Panc1 (cell line): ENCODE results near the gene HTT. TPM values are rescaled to one million over a fixed set of nuclear protein-coding genes. Genes with fewer than 3 reads are reported as not detected.

ENCODE experiments used
- ATAC-seq: fragments of 200-7000 bp; cut with Tn5 transposase; 2 replicates; pipeline ENCODE4 v1.9.1; 2020; ENCODE audit warnings: mild to moderate bottlenecking, moderate library complexity
- BruUV-seq: library from RNA; stranded (reverse); fragments of 400-500 nt; replicated peaks from 2 replicates; lab custom pipeline; 2021; lab: Mats Ljungman, UMichigan
- CTCF ChIA-PET: fragments of 300-600 bp; sonication (Branson Sonifier 250); formaldehyde crosslinking; loops from one replicate; lab custom pipeline; 2022; ENCODE audit warnings: antibody characterized with exemption; lab: Charles Lee
- POLR2A ChIA-PET: fragments of 300-600 bp; sonication (Branson Sonifier 250); formaldehyde crosslinking; loops from one replicate; lab custom pipeline; 2022; ENCODE audit warnings: antibody characterized with exemption; lab: Charles Lee
- DNase-seq: peaks from one replicate; pipeline ENCODE4 v3.0.0-alpha.2; 2010; ENCODE audit warnings: low read depth, low spot score
- H3K27ac ChIP-seq: 2 replicates; pipeline ENCODE4 v1.5.1; 2011; ENCODE audit warnings: mild to moderate bottlenecking, low read length, inconsistent platforms
- H3K27me3 ChIP-seq: fragments of 200-500 bp; sonication (Bioruptor generic); 2 replicates; pipeline ENCODE4 v1.6.0; 2014; ENCODE audit warnings: low read length, inconsistent platforms; ENCODE audit not compliant: control insufficient read depth, insufficient read depth
- H3K36me3 ChIP-seq: fragments of 200-500 bp; sonication (Bioruptor generic); 2 replicates; pipeline ENCODE4 v1.5.1; 2014; ENCODE audit warnings: inconsistent platforms, mild to moderate bottlenecking, low read length, moderate library complexity; ENCODE audit not compliant: control insufficient read depth, insufficient read depth
- H3K4me1 ChIP-seq: 2 replicates; pipeline ENCODE4 v1.5.1; 2011; ENCODE audit warnings: inconsistent platforms, mild to moderate bottlenecking, low read length, moderate library complexity; ENCODE audit not compliant: control insufficient read depth, insufficient read depth
- H3K4me3 ChIP-seq, 2 experiments: 2 replicates each; pipeline ENCODE4 v1.5.1; 2011 to 2012; ENCODE audit warnings: low read depth in 2 of 2, low read length in 2 of 2, mild to moderate bottlenecking in 2 of 2, inconsistent platforms in 1 of 2, moderate library complexity in 1 of 2
- H3K9me3 ChIP-seq: fragments of 200-500 bp; sonication (Bioruptor generic); 2 replicates; pipeline ENCODE4 v1.5.1; 2014; ENCODE audit warnings: low read depth, mild to moderate bottlenecking, inconsistent platforms, low read length, moderate library complexity; ENCODE audit not compliant: control insufficient read depth, insufficient read depth
- POLR2AphosphoS5 ChIP-seq: IDR thresholded peaks from 2 replicates; pipeline ENCODE4 v1.6.1; 2012; ENCODE audit warnings: mild to moderate bottlenecking, low read depth, low read length, moderate library complexity
- SIN3A ChIP-seq: IDR thresholded peaks from 2 replicates; pipeline ENCODE4 v1.6.1; 2012; ENCODE audit warnings: low read depth, mild to moderate bottlenecking, low read length, moderate library complexity, borderline replicate concordance; ENCODE audit not compliant: insufficient read depth
- TCF7L2 ChIP-seq: IDR thresholded peaks from 2 replicates; pipeline ENCODE4 v1.6.1; 2011; ENCODE audit warnings: mild to moderate bottlenecking, low read depth, low read length, inconsistent platforms
- in situ Hi-C: cut with HindIII; loops from 2 replicates; pipeline ENCODE4 v1.10.0; 2016; ENCODE audit warnings: low sequenced_read_pairs, low pct_unique_long_range_greater_than_20kb
- intact Hi-C: fragments of 100-400 bp; cut with micrococcal nuclease; formaldehyde crosslinking; loops from one replicate; pipeline ENCODE4 v1.10.0; 2022; ENCODE audit not compliant: unreplicated experiment
- total RNA-seq: library from RNA; stranded (reverse); gene quantifications from one replicate; pipeline ENCODE4 v1.2.1, GENCODE V29; 2021; ENCODE audit not compliant: unreplicated experiment
- TF ChIP-seq, protein P1 (sequence below), 2 experiments: IDR thresholded peaks; 2 replicates each; pipeline ENCODE4 v1.6.1; 2011 to 2012; ENCODE audit warnings: low read depth in 2 of 2, control low read depth in 1 of 2, low read length in 1 of 2, mild to moderate bottlenecking in 1 of 2, moderate library complexity in 1 of 2; ENCODE audit not compliant: insufficient read depth in 1 of 2
- TF ChIP-seq, protein P2 (sequence below): fragments of 450-650 bp; IDR thresholded peaks from 2 replicates; pipeline ENCODE4 v1.5.1; 2017; ENCODE audit warnings: mild to moderate bottlenecking

The HTT gene
- total RNA-seq, 1 experiment from 2014 or later = 24.7 TPM

DNA sequence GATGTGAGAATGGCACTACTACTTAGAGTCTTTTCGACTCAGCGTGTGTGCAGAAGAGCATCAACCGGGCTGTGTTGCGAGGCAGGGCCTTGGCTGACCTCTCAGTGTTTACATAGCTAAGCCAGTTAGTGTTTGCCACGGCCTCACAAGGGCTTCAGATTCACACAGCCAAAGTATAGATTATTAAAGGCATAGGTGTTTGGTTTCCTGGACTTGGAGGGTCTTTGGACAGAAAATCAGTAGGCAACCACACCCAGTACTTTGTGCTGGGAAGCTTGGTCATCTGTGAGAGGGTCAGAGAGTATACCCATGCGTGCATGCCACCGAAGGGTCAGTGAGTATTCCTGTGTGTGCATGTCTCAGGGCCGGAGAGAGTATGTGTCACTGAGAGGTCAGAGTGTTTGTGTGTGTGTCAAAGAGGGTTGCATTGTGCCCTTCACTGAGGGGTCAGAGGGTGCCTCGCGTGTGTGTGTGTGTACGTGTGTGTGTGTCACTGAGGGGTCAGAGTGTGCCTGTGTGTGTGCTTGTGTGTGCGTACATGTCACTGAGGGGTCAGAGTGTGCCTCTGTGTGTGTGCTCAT, 104.7 kb downstream of the HTT start:
- Histone ChIP-seq H3K36me3 (no peaks in the 10 kb centered on the region; the same call in 1 of the 2 replicates), H3K9me3 (no peaks in the 10 kb centered on the region), H3K27ac (no peak overlapping the region), H3K4me3 (no peak overlapping the region), H3K27me3 (no peaks in the 10 kb centered on the region), H3K4me1 (no peaks in the 10 kb centered on the region)
- no TSS peak for BruUV-seq
- intact Hi-C loops = no loop called here
- DNase-seq (no peak), ATAC-seq (no peak)
- TF ChIP-seq TCF7L2 (no peak), POLR2AphosphoS5 (no peak), SIN3A (no peak)
- TF ChIP-seq, protein P1, sequence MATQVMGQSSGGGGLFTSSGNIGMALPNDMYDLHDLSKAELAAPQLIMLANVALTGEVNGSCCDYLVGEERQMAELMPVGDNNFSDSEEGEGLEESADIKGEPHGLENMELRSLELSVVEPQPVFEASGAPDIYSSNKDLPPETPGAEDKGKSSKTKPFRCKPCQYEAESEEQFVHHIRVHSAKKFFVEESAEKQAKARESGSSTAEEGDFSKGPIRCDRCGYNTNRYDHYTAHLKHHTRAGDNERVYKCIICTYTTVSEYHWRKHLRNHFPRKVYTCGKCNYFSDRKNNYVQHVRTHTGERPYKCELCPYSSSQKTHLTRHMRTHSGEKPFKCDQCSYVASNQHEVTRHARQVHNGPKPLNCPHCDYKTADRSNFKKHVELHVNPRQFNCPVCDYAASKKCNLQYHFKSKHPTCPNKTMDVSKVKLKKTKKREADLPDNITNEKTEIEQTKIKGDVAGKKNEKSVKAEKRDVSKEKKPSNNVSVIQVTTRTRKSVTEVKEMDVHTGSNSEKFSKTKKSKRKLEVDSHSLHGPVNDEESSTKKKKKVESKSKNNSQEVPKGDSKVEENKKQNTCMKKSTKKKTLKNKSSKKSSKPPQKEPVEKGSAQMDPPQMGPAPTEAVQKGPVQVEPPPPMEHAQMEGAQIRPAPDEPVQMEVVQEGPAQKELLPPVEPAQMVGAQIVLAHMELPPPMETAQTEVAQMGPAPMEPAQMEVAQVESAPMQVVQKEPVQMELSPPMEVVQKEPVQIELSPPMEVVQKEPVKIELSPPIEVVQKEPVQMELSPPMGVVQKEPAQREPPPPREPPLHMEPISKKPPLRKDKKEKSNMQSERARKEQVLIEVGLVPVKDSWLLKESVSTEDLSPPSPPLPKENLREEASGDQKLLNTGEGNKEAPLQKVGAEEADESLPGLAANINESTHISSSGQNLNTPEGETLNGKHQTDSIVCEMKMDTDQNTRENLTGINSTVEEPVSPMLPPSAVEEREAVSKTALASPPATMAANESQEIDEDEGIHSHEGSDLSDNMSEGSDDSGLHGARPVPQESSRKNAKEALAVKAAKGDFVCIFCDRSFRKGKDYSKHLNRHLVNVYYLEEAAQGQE (IDR thresholded peaks at IDR 0.05; ENCODE audit: insufficient read depth in 1 of 2, low read depth in 2 of 2, low read length in 1 of 2) = no peak
- TF ChIP-seq, protein P2, sequence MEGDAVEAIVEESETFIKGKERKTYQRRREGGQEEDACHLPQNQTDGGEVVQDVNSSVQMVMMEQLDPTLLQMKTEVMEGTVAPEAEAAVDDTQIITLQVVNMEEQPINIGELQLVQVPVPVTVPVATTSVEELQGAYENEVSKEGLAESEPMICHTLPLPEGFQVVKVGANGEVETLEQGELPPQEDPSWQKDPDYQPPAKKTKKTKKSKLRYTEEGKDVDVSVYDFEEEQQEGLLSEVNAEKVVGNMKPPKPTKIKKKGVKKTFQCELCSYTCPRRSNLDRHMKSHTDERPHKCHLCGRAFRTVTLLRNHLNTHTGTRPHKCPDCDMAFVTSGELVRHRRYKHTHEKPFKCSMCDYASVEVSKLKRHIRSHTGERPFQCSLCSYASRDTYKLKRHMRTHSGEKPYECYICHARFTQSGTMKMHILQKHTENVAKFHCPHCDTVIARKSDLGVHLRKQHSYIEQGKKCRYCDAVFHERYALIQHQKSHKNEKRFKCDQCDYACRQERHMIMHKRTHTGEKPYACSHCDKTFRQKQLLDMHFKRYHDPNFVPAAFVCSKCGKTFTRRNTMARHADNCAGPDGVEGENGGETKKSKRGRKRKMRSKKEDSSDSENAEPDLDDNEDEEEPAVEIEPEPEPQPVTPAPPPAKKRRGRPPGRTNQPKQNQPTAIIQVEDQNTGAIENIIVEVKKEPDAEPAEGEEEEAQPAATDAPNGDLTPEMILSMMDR = no peak
- ChIA-PET POLR2A (no interaction called here), CTCF (no interaction called here)
- in situ Hi-C loops = no loop called here

DNA sequence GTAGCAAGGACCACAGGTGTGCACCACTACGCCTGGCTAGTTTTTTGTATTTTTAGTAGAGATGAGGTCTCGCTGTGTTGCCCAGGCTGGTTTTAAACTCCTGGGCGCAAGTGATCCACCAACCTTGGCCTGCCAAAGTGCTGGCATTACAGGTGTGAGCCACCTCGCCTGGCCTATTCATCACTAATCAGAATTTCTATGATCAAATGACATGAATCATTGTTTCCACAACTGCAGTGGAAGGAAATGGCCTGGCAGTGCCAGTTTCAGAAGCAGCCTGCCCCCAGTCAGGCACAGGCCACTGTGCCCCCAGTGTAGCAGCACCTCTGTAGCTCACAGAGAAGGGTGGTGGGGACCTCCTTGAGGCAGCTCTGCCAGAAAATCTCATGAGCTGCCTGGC, 108.5 kb downstream of the HTT start:
- ATAC-seq (no peak), DNase-seq (no peak)
- Histone ChIP-seq H3K36me3 (0 out of 2 replicates have a peak, but pooled peaks cover 2% of the 10 kb centered on the region), H3K4me1 (no peaks in the 10 kb centered on the region), H3K27ac (no peak overlapping the region), H3K4me3 (no peak overlapping the region), H3K9me3 (no peaks in the 10 kb centered on the region), H3K27me3 (no peaks in the 10 kb centered on the region)
- ChIA-PET CTCF (no interaction called here), POLR2A (no interaction called here)
- in situ Hi-C loops = no loop called here
- no peak for TF ChIP-seq SIN3A
- TF ChIP-seq, protein P2 = no peak
- no peak for TF ChIP-seq POLR2AphosphoS5
- TF ChIP-seq TCF7L2 = no peak
- TF ChIP-seq, protein P1 (IDR thresholded peaks at IDR 0.05; ENCODE audit: insufficient read depth in 1 of 2, low read depth in 2 of 2, low read length in 1 of 2) = no peak
- no TSS peak for BruUV-seq
- intact Hi-C loops = no loop called here
